Fibroblast of skin of left quadriceps (primary cell): Measurements from ENCODE around the gene LIG3.
"Not testable (repeated sequence)": the region's sequence is repeated elsewhere in the genome, so short reads cannot be mapped to it uniquely, and the experiment has no call there.

ENCODE experiments used
- DNase-seq, 2 experiments: peaks; one replicate each; pipeline ENCODE4 v3.0.0-alpha.2; 2013; ENCODE audit warnings: low read depth in 2 of 2

Gene LIG3

DNA sequence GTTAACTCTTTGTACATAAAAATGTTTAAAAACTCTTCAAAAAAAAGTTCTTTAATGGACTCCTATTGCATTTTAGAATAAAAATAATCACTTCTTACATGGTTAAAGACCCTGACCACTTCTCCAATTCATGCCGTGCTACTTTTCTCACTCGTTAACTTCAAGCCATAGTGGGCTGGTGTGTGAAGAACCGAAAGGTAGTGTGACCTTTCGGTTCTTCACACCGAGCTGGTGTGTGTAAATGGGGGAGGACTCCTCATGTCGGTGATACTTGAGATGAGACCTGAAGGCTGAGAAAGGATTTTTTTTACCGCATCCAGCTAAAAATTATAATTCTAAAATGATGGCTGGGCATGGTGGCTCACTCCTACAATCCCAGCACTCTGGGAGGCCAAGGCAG is 61.1 kb downstream of the LIG3 start:
- DNase-seq = no peak

DNA sequence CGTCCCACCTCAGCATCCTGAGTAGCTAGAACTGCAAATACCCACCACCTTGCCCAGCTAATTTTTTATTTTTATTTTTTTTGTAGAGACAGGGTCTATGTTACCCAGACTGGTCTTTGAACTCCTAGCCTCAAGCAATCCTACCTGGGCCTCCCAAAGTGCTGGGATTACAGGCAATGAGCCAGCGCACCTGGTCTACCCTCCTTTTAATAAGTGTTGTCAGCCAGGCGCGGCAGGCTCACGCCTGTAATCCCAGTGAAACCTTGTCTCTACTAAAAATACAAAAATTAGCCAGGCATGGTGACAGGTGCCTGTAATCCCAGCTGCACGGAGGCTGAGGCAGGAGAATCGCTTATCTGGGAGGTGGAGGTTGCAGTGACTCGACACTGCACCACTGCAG is 63.9 kb downstream of the LIG3 start:
- DNase-seq = no peak

DNA sequence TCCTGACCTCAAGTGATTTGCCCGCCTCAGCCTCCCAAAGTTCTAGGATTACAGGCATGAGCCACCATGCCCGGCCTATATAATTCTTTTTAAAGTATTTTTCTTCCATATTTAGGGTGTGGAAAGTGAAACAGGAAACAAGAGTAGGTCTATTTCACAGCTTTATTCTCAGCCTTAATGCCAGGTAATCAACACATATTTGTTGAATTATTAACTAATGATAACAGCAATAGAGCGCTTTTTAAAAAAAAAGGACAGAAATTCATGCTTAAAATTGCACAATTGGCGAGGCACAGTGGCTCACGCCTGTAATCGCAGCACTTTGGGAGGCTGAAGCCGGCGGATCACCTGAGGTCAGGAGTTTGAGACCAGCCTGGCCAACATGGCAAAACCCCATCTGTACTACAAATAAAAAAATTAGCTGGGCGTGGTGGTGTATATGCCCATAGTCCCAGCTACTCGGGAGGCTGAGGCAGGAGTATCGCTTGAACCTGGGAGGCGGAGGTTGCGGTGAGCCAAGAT is 65.2 kb downstream of the LIG3 start:
- DNase-seq = not testable (repeated sequence)

DNA sequence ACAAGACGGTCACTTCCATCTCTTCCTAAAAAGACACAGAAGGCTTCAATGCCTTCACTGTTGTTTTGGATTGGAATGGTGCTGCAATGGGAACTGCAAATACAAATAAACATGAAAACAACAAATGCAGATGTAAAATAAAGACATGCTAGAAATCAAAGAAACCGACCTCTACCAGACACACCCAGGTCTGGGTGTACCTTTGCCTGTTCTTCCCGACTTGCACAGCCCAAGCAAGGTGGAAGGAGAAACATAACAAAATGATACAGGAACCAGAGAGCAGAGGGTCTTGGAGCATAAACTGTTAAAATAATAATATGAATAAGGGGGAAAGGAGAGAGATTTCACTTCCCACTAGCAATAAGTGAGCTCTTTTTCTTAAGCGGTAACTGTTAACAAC is 65.9 kb downstream of the LIG3 start:
- no peak for DNase-seq

DNA sequence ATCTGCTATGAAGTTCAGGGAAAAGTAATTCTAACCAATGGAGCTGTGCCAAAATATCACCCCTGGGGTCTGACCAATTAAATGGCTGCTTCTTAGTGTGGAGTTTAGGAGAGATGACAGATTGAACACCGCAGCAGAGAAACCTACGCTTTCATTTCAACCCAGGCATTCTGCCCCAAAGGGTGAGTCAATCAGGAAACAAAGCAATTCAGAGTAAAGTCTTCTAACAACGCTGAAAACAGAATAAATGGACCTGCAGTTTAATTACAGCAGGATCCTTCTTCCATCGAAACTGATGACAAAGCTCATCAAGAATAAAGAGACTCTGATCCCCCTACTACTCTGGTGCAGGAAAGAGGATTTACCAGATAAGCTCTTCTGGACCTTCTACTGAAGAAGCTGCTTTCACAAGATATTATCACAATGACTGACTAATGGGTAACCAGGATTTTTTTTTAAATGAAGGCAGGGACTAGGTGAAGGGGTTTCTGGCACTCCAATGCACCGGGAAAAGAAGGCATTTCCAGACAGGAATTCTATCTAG is 66.5 kb downstream of the LIG3 start:
- DNase-seq = peak; percentile 37

DNA sequence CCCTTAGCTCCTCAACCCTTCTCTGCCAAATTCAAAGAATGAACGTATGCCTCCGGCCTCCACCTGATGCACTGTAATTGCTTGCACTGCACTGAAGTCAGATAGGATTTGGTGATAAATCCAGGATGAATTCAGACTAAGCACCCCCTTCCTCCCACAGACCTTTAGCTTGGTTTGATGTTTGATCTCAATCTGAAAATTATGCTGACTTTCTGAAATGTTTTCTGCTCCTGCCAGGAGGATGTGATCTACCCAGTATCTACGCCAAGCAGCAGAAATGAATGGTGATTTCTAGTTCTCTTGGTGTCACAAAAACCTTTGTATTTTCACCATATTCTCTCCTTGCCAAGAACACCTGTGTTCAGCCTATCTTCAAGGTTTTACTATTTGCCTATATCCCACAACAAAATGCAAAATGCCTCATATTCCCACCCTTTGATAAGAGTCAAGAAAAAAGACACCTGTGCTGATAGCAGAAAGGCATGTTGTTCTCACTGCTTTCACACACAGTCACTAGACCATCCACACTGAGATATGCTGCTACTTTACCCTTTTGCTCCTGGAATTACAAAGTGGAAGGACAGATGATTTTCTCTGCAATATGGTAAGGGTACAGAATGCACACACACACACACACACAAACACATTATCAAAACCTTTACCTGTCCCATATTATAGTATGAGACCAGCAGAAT is 68.5 kb downstream of the LIG3 start:
- no peak for DNase-seq

DNA sequence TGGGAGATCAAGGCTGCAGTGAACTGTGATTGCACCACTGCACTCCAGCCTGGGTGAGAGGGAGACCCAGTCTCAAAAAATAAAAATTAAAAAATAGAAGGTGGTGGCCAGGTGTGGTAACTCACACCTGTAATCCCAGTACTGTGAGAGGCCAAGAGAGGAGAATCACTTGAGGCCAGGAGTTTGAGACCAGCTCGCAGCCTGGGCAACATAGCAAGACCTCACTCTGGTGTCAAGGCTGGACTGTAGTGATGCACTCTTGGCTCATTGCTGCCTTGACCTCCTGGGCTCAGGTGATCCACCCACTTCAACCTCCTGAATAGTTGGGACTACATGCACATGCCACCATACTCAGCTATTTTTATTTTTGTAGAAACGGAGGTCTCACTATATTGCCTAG is 69.9 kb downstream of the LIG3 start:
- DNase-seq = no peak

DNA sequence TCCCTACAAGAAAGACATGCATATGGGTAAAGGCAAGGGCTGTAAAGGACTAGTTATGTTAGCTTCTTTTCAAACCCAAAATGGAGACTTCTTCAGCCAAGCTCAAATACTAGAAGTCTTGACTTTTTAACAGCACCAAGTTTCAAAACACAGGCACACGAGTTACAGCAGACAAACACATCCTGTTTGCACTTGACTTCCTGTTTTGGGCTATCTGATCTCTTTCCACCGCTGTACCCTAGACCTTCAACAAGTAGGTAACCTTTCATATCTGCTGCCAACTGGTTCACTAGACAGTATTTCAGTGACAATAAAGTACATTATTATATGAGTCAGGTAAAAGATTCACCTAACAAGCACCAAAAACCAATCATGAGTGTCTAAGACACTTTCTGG is 70.9 kb downstream of the LIG3 start:
- DNase-seq = no peak

DNA sequence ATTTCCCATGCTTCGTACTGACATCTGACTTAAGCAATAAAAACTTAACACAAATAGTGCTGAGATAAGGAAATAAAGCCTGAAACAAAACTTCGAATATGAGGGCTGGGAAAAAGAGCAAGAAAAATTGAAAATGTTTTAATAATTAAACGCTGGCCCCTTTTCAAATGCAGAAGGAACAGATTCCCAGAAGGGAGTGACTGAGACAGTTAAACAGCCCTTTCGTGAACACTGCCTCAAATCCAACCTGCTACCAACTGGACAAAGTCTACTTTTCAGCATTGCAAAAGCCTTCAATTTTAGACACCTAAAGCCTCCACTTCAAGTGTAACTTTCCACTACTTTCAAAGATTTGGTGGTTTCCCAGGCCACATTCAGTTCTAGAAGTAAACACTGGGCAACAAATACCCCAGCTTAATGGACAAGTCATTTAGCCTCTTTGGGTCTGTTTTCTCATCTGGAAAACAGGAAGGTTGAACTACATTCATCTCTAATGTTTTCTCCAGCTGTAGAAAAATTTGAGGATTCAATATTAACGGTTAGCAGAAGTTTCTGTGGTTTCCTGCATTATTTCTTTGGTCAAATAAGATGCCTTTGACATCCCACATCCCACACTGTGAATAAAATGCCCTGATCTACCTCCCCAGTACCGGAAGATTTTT is 71.4 kb downstream of the LIG3 start:
- DNase-seq = peak; percentile 6 to 8

DNA sequence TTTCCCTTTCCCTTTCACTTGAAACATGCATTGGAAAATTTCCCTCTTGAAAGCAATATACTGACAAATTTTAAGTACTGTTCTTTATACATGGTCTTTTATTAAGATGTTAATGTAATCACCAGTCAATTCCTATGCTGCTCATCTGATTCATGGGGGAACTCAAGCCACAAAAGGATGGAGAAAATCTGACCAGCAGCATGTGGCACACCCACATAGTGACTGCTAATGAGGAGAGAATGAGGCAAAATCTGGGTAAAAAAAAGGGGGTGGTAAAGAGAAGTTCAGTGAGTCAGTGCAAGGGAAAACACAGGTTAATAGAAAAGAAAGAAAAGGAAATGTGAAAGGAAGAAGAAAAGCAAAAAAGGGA is 71.9 kb downstream of the LIG3 start:
- DNase-seq = peak; percentile 8 to 10

DNA sequence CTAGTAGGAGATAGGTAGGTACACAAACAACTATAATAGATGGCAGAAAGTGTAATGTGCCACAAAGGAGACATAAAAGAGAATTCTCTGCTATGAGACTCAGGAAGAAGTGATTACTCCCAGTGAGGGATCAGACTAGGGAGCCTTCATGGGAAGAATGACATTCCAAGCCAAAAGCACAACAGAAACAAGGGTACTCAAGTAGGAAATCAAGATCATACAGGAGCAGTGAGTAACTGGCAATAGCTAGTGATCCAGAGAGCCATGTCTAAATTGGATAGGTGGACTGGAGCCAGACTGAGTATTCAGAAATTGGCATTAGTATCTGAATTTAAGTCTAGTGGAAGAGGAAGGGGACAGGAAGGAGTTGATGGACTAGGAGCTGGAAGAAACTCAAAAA is 72.5 kb downstream of the LIG3 start:
- no peak for DNase-seq

DNA sequence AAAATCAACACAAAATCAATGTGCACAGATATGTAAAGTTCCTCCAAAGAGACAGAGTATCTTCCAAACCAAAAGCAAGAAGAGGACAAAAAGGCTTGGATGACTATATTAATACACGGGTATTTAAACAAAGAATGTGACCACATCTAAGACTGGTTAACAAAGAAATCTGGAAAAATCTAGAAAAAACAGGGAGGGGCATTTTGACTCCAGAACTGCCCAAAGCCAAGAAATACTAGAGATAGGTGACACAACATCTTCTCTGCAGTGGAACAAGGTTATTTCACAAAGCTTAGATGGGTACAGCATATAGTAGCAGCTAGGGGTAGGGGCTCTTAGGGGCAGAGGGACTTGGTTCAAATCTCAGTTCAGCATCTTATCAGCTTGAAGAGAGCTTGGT is 72.9 kb downstream of the LIG3 start:
- no peak for DNase-seq

DNA sequence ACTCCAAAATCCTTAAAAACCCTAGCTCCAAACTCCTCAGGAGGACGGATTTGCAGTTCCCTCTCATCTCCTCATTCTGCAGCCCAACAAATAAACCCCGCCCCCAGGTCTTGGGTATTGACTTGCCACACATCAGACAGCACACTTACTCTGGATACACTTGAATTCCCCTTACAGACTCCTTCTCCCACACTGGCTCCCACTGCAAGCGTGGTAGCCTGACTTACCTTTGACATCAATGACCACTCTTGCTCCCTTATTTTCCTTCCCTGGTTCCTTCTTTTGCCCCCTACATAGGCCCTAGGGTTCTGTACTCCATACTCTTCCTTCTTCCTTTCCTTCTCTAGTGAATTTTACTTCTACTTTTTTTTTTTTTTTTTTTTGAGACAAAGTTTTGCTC is 75.7 kb downstream of the LIG3 start:
- no peak for DNase-seq

DNA sequence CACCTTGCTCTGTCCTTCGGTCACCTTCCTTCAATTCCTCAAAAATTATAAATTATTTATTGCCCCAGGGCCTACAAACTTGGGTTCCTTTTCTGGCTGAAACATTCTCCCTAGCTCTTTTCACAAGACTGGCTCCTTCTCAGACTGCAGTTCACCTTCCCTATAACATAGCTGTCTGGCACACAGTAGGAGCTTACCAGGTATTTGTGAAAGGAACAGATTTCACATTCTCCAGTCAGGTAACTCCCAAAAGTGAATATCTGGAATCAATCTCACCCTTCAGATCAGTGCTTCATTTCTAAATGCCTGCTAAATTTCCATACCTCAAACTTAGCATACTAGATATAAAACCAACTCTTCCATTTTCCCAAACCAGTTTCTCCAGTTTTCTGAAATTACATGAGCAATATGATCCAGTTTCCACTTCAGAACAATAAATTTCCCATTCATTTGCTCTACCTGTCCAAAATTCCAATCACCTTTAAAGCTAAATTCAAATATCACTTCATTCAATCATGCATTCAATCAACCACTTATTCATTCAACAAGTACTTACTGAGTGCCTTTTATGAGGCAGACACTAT is 77.1 kb downstream of the LIG3 start:
- no peak for DNase-seq
